Forelimb muscle (tissue), 1 donor: ENCODE data around the gene SHC2. TPM values are rescaled to one million over a fixed set of nuclear protein-coding genes. Genes with fewer than 3 reads are reported as not detected.

Experiments used
- DNase-seq: peaks from one replicate; pipeline ENCODE4 v3.0.0-alpha.2; 2013; ENCODE audit warnings: low read depth
- polyA plus RNA-seq: library from polyadenylated mRNA; unstranded; fragments of 120-200 nt; gene quantifications from one replicate; pipeline ENCODE4 v1.2.1, GENCODE V29; 2013; ENCODE audit not compliant: insufficient read length

Gene SHC2
- polyA plus RNA-seq, 1 donor, result 32.9 TPM

- no peak for DNase-seq
These were observed 86.5 kb downstream of the SHC2 start for GRCh38 chr19:374183-374885.

- DNase-seq, result no peak
These were observed 87.2 kb downstream of the SHC2 start for GRCh38 chr19:373391-374182.

- peak; percentile 56 for DNase-seq
These were observed 88.4 kb downstream of the SHC2 start for GRCh38 chr19:372306-372890.

DNA sequence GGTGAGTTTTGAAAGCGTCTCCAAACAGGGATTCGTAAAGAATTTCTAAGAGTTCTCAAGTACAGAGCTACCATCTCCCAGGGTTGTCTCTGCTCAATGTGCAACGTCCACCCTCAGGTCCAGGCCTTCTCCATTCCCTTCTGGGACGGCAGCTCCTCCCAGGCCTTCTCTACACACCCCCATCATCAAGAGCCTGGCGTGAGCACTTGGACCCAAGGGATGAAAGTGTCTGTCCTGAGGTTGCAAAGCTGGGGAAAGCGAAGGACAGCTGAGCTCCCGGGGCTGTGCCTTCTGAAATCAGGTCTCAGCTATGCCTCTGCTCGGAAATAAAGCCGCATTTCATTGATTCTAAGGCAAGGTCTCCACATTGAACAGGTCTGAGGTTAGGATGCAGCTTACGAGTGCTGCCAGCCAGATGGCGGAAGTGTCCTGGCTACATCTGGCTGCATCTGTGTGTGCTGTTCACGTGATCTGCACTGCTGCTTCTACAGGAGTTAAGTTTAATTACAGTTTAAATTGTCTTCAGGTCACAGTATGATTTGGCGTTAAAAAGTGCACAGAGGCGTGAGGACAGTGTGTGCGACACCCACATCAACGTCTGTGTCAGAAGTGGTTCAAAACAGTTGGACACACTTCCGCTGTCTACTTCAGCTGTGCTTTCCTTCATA lies 89.2 kb downstream of the SHC2 start:
- DNase-seq, result no peak

DNA sequence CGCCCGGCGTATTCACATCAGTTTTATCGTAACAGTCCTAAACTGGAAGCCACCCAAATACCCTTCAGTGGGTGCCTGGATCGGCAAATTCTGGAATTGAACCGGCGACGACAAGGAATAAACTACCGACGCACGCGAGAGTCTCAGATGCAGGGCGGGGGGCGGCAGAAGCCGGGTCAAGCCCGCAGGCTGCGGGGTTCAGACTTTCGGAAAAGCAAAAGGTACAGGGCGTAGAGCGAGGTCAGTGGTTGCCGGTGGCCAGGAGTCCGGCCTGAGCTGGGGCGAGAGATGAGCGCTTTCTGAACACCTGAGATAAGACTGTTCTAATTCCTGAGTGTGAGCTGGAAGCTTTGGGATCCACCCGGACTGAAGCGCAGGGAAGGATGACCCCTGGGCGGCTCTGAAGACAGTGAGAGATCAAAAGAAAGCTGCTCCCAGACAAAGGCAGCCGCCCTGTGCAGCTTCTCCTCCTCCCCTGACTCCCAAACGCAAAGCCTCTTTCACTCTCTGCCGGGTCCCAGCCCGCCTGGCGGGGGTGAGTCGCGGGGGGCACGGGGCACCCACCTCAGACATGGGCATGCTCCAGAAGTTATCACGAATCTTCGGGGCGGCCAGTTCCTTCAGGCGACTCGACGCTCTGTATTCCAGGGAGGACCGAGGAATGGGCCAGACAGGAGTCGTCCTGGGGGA lies 90.0 kb downstream of the SHC2 start:
- no peak for DNase-seq

DNA sequence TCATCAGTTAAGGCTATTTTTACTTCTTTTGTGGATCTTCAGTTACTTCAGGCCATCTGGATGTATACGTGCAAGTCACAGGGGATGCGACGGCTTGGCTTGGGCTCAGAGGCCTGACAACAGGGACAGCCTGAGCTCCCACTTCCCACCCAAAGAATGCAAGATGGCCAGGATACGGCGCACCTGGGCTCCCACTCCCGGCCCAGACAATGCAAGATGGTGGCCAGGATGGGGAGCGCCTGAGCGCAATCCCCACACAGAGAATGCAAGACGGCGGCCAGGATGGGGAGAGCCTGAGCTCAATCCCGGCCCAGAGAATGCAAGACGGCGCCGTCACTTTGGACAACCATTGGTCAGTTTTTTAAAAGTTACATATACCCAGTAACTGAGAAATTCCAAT lies 91.0 kb downstream of the SHC2 start:
- DNase-seq, result no peak

DNA sequence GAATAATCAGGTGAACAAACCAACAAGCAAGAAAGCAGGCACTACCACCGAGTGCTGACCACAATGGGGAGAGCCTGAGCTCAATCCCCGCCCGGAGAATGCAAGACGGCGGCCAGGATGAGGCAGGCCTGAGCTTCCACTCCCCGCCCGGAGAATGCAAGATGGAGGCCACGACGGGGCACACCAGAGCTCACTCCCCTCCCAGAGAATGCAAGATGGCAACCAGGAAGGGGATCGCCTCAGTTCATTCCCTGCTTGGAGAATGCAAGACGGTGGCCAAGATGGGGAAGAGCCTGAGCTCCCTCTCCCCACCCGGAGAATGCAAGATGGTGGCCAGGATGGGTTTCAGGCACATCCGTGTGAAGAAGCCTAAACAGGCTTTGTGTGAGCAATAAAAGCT lies 91.6 kb downstream of the SHC2 start:
- no peak for DNase-seq

DNA sequence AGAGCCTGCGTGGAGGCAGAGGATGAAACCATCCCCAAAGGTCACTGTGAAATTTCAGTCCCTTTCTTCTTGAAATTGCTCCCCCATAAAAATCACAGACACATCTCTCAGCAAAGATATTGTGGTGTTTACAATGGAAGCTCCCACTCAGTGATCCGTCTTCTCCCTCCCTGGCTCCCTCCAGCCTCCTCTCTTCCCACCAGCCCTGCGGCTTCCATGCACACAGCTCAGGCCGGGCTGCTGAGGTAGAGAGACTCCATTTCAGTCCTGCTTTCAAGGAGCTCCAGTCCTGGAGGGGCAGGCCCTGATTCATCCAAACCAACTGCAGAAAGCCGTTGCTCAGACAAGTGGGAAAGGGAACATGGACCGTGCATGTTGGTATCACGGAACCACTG lies 92.2 kb downstream of the SHC2 start:
- DNase-seq, result no peak

DNA sequence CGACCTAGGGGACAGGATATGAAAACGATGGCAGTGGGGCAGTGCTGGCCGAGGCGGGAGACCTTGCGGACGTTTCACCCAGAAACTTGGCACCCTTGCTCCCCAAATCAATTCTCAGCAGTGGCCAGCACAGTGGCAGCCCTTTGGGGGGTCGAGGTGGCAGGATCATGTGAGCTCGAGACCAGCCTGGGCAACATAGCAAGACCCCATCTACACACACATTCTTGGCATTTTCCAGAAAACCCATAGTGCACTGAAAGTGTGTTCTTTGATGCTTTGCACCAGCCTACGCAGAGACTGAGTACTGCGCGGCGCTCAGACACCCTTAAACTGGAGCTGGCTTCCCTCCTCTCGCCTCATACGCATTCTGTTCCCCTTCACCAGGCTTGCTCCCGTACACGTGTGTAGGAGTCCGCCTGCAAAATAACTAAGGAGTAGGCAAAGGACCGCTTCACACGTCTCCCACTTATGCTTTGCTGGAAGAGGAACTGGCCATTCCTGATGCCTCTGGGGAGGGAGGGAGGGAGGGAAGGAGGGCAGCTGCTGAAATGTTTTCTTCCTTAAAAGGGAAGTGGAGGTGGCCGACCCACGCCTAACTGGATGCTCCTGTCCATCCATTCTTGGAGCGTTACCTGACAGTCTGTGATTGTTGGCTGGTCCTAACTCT lies 92.7 kb downstream of the SHC2 start:
- DNase-seq, result no peak

GRCh38 chr19:367561-367960 lies 93.3 kb downstream of the SHC2 start:
- no peak for DNase-seq

DNA sequence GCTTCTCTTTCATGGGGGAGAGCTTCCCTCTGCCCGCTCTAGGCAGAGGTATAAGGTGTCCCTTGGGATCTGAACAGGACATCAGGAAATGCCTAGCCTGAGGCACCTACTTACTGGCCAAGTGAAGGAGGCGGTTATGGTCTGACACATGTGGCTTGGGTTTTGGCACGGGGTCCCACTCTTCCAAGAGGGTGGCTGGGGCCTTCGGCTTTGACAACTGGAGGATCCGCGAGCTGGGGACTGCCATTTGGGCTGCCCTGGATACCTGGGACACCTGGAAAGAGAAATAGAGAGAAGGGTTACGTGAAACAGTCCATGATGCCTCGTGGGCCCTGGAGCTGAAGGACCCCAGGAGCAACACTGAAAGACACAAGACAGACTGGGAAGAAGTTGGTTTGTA lies 93.9 kb downstream of the SHC2 start:
- no peak for DNase-seq

Other genes with a start within 250 kb of the SHC2 start
- gene PLPP2, start 169.6 kb downstream of the SHC2 start, polyA plus RNA-seq, result 0.52 TPM
- gene MIER2, start 116.2 kb downstream of the SHC2 start, polyA plus RNA-seq, result 28.1 TPM
- gene C2CD4C, start 51.9 kb downstream of the SHC2 start, polyA plus RNA-seq, result 0.92 TPM
- 7.4 TPM for gene MADCAM1, start 35.5 kb upstream of the SHC2 start, polyA plus RNA-seq
- gene TPGS1, start 46.5 kb upstream of the SHC2 start, polyA plus RNA-seq, result 8.9 TPM
- 69.0 TPM for gene CDC34, start 70.7 kb upstream of the SHC2 start, polyA plus RNA-seq
- gene GZMM, start 83.0 kb upstream of the SHC2 start, polyA plus RNA-seq, result 0.49 TPM
- gene BSG, start 111.6 kb upstream of the SHC2 start, polyA plus RNA-seq, result 210 TPM
- 0.32 TPM for gene HCN2, start 128.8 kb upstream of the SHC2 start, polyA plus RNA-seq
- gene POLRMT, start 172.5 kb upstream of the SHC2 start, polyA plus RNA-seq, result 36.1 TPM
- gene FGF22, start 178.8 kb upstream of the SHC2 start, polyA plus RNA-seq, result 0.20 TPM
- gene RNF126, start 202.2 kb upstream of the SHC2 start, polyA plus RNA-seq, result 27.6 TPM
- 17.8 TPM for gene FSTL3, start 215.4 kb upstream of the SHC2 start, polyA plus RNA-seq
- gene PRSS57, start 234.4 kb upstream of the SHC2 start, polyA plus RNA-seq, result 0.44 TPM
- 36.5 TPM for gene PALM, start 247.9 kb upstream of the SHC2 start, polyA plus RNA-seq